ENCODE results near the gene LDHD. TPM values are rescaled to one million over a fixed set of nuclear protein-coding genes. Genes with fewer than 3 reads are reported as not detected.

LDHD gene
- total RNA-seq, 6 donors from 2014 or later, result 7.8 to 35.6 (median 16.8) TPM

- peak within 1 kb of the TSS; percentile 66 to 99 (median 90) for H3K4me3 ChIP-seq
- H3K27me3 ChIP-seq, result no peaks in the 10 kb centered on the region
- peak; percentile 97 to 99 for ATAC-seq (ENCODE audit: low FRiP score in 2 of 2)
- H3K27ac ChIP-seq, result peak within 1 kb of the TSS; percentile 90 to 96 (median 94)
- peaks cover 5 to 10% (median 7%) of the 10 kb centered on the region in 4 donors for H3K9me3 ChIP-seq
- peak; percentile 96 to 98 for DNase-seq
- H3K36me3 ChIP-seq, result peaks cover 0 to 5% (median 1%) of the 10 kb centered on the region in 4 donors
- WGBS, 2 donors, result 0% methylated on average over 37 to 39 of the region's 93 CpGs
- H3K4me1 ChIP-seq, result peaks cover 0 to 10% (median 6%) of the 10 kb centered on the region in 4 donors
- peak; percentile 74 to 85 for TF ChIP-seq POLR2AphosphoS5 (IDR thresholded peaks at IDR 0.05)
- TF ChIP-seq, protein P1, sequence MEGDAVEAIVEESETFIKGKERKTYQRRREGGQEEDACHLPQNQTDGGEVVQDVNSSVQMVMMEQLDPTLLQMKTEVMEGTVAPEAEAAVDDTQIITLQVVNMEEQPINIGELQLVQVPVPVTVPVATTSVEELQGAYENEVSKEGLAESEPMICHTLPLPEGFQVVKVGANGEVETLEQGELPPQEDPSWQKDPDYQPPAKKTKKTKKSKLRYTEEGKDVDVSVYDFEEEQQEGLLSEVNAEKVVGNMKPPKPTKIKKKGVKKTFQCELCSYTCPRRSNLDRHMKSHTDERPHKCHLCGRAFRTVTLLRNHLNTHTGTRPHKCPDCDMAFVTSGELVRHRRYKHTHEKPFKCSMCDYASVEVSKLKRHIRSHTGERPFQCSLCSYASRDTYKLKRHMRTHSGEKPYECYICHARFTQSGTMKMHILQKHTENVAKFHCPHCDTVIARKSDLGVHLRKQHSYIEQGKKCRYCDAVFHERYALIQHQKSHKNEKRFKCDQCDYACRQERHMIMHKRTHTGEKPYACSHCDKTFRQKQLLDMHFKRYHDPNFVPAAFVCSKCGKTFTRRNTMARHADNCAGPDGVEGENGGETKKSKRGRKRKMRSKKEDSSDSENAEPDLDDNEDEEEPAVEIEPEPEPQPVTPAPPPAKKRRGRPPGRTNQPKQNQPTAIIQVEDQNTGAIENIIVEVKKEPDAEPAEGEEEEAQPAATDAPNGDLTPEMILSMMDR (IDR thresholded peaks at IDR 0.05), result peak in 2 of 6 experiments; percentile 15 to 28
- peak in 3 of 4 donors; percentile 40 to 74 (median 46) for TF ChIP-seq POLR2A (IDR thresholded peaks at IDR 0.05)
- TF ChIP-seq EP300 (IDR thresholded peaks at IDR 0.05), result no peak
These were observed 32.0 kb upstream of the LDHD start, which contains the start of gene ZFP1 for GRCh38 chr16:75148311-75149195. Gene ZFP1 (plus strand): TSS chr16:75148524. CDS start chr16:75152952, 4,428 bp downstream.

DNA sequence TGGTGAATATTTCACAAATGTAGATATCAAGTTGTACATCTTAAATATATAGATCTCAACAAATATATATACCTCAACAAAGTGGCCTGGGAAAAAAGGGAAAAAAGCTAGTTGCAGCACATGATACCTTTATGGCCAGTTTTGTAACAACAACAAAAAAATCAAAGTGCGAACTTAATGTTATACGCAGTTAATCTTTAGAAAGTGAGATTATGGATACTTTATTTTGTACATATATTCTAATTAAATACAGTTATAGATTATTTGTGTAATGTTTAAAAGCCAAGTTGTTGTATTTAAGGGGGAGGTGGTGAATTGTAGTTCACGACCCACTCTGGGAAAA is 31.4 kb upstream of the LDHD start:
- H3K27me3 ChIP-seq, result no peaks in the 10 kb centered on the region
- ATAC-seq (ENCODE audit: low FRiP score in 2 of 2) (no peak), DNase-seq (no peak)
- WGBS, 2 donors, result 62% methylated on average over 3 of the region's 3 CpGs
- H3K4me1 ChIP-seq, result peaks cover 0 to 10% (median 6%) of the 10 kb centered on the region in 4 donors
- H3K4me3 ChIP-seq, result peak overlapping the region in 3 of 4 donors; percentile 83 to 99 (median 98)
- peaks cover 5 to 10% (median 7%) of the 10 kb centered on the region in 4 donors for H3K9me3 ChIP-seq
- H3K27ac ChIP-seq, result peak overlapping the region in 2 of 4 donors; percentile 91 to 96
- TF ChIP-seq POLR2AphosphoS5 (IDR thresholded peaks at IDR 0.05) (no peak), EP300 (IDR thresholded peaks at IDR 0.05) (no peak), POLR2A (IDR thresholded peaks at IDR 0.05) (no peak)
- TF ChIP-seq, protein P1 (IDR thresholded peaks at IDR 0.05), result no peak
- peaks cover 0 to 5% (median 0%) of the 10 kb centered on the region in 4 donors for H3K36me3 ChIP-seq

DNA sequence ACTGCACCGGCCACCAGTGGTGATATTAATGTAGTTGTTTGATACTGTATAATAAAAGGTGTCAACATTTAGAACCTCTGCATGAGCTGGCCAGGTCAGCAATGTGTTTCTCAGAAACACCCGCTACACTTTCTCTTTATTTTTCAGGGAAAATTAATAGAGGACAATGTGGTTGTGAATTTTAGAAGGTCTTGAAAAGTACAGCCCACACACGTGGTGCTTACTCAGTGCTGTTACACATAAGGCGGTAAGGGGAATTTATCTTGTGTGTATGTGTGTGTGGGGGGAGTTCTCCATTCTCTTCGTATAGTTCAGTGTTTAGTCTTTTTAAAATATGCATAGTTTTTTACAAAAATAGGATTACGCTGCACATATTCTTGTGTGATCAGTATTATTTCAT is 27.4 kb upstream of the LDHD start:
- TF ChIP-seq POLR2A (IDR thresholded peaks at IDR 0.05), result no peak
- TF ChIP-seq EP300 (IDR thresholded peaks at IDR 0.05), result no peak
- TF ChIP-seq, protein P1 (IDR thresholded peaks at IDR 0.05), result no peak
- TF ChIP-seq POLR2AphosphoS5 (IDR thresholded peaks at IDR 0.05), result no peak
- Histone ChIP-seq H3K9me3 (no peaks in the 10 kb centered on the region), H3K4me3 (no peak overlapping the region), H3K27ac (no peak overlapping the region), H3K27me3 (no peaks in the 10 kb centered on the region), H3K4me1 (peaks cover 0 to 1% (median 0%) of the 10 kb centered on the region in 4 donors), H3K36me3 (no peaks in the 10 kb centered on the region)
- DNase-seq, result no peak
- no peak for ATAC-seq (ENCODE audit: low FRiP score in 2 of 2)
- WGBS, 2 donors, result 85 to 88% methylated on average over 6 of the region's 6 CpGs

DNA sequence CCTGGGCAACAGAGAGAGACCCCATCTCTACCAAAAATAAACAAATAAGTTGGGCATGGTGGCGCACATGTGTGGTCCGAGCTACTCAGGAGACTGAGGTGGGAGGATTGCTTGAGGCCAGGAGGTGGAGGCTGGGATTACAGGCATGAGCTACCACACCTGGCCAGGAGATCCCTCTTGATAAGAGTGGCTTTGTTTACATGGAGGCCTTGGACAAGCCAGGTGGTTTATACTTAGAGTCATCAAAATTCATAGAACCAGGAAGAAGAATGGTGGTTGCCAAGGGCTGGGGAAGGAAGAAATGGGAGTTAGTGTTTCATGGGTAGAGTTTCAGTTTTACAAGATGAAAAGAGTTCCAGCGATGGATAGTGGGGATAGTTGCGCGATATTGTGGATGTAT is 22.9 kb upstream of the LDHD start:
- H3K4me3 ChIP-seq, result no peak overlapping the region
- ATAC-seq (ENCODE audit: low FRiP score in 2 of 2), result no peak
- no peaks in the 10 kb centered on the region for H3K27me3 ChIP-seq

More for the DNA sequence above, 22.9 kb upstream of the LDHD start:
- WGBS, 2 donors, result 94 to 98% methylated on average over 5 of the region's 5 CpGs
- H3K9me3 ChIP-seq, result no peaks in the 10 kb centered on the region
- H3K4me1 ChIP-seq, result no peaks in the 10 kb centered on the region
- no peak for DNase-seq
- H3K36me3 ChIP-seq, result no peaks in the 10 kb centered on the region
- no peak for TF ChIP-seq POLR2AphosphoS5 (IDR thresholded peaks at IDR 0.05)
- TF ChIP-seq, protein P1 (IDR thresholded peaks at IDR 0.05), result no peak
- TF ChIP-seq POLR2A (IDR thresholded peaks at IDR 0.05), result no peak
- TF ChIP-seq EP300 (IDR thresholded peaks at IDR 0.05), result no peak
- no peak overlapping the region for H3K27ac ChIP-seq

All from upper lobe of left lung (tissue), 6 donors.